AG04449 (cell line): ENCODE measurements around the gene AIRE.

Experiments
- CTCF ChIA-PET: fragments of 350-600 bp; formaldehyde crosslinking; extraction: SDS; loops from one replicate; lab custom pipeline; 2021; ENCODE audit warnings: antibody characterized with exemption; lab: Yijun Ruan, JAX
- POLR2A ChIA-PET: fragments of 400-600, 350-600 bp; formaldehyde crosslinking; extraction: SDS; loops from one replicate; lab custom pipeline; 2020; ENCODE audit warnings: antibody characterized with exemption, inconsistent platforms; lab: Yijun Ruan, JAX
- DNase-seq: peaks from one replicate; pipeline ENCODE4 v3.0.0-alpha.2; 2010; ENCODE audit warnings: low read depth, low spot score
- H3K4me3 ChIP-seq: 2 replicates; pipeline ENCODE4 v1.5.1; 2011; ENCODE audit warnings: low read depth, mild to moderate bottlenecking, control low read depth, low read length
- TF ChIP-seq, protein P1 (sequence below): IDR thresholded peaks from one replicate; pipeline ENCODE4 v1.5.1; 2011; ENCODE audit warnings: mild to moderate bottlenecking, moderate library complexity, low read length, control low read depth, inconsistent platforms; ENCODE audit not compliant: insufficient read depth; ENCODE audit errors: missing control alignments

AIRE gene

DNA sequence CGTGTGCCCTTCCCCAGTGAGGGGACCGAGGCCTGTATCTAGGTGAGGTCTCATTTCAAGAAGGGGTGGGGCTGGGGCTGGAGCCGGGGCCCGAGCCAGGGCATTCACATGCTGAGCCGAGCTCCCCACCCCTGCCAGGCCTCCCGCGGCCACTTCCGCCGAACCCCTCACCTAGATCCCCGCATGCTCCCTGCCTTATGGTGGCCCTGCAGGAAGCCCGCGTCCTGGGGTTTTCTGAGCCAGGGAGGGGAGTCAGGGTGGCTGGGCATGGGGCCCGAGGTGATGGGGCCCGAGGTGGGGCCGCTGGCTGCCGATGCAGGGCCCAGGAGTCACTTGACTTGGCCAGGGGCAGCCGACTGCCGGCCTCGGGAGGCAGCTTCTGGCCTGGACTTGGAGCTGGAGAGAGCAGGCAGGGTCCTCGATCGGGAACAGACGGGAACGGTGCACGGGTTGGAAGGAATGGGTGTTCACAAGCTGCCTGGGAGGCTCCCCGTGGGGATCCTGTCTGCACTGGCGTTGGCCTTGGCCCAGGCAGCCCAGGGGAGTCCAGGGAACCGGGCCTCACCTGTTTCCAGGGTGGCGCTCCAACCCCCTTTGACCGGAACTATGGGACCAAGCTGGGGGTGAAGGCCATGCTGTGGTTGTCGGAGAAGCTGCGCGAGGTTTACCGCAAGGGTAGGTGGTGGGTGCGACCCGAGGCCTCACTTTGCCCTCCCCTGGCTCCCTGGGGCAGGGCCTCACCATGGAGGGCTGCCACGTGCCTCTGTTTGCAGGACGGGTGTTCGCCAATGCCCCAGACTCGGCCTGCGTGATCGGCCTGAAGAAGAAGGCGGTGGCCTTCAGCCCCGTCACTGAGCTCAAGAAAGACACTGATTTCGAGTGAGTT lies 40.0 kb downstream of the AIRE start:
- ChIA-PET POLR2A (interaction anchor here (0.7 kb wide), 1 partner anchor 10 kb away, joined by 4 read pairs; no protein-coding TSS in a partner anchor), CTCF (interaction anchor here (1.5 kb wide), 1 partner anchor 12 kb away, joined by 5 read pairs; no protein-coding TSS in a partner anchor)
- no peak overlapping the region for H3K4me3 ChIP-seq
- TF ChIP-seq, protein P1, sequence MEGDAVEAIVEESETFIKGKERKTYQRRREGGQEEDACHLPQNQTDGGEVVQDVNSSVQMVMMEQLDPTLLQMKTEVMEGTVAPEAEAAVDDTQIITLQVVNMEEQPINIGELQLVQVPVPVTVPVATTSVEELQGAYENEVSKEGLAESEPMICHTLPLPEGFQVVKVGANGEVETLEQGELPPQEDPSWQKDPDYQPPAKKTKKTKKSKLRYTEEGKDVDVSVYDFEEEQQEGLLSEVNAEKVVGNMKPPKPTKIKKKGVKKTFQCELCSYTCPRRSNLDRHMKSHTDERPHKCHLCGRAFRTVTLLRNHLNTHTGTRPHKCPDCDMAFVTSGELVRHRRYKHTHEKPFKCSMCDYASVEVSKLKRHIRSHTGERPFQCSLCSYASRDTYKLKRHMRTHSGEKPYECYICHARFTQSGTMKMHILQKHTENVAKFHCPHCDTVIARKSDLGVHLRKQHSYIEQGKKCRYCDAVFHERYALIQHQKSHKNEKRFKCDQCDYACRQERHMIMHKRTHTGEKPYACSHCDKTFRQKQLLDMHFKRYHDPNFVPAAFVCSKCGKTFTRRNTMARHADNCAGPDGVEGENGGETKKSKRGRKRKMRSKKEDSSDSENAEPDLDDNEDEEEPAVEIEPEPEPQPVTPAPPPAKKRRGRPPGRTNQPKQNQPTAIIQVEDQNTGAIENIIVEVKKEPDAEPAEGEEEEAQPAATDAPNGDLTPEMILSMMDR: no peak
- no peak for DNase-seq

DNA sequence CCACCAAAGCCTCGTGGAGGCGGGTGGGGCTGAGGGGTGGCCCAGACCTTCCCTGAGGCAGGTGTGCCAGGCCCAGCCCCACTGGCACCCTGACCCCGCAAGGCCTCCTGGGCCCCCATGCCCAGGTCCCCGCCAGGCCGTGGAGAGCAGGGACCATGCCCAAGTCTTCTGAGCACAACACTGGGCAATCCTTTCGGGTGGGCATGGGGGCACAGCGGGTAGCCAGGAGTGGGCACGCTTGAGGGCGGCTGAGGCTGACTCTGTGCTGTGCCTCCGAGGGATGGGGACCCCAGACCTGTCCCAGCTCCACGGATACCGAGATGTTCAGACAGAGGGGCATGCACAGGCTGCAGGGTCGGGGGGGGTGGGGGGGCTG lies 40.6 kb downstream of the AIRE start:
- H3K4me3 ChIP-seq: no peak overlapping the region
- CTCF ChIA-PET: interaction anchor here (1.5 kb wide), 1 partner anchor 11 kb away, joined by 5 read pairs; no protein-coding TSS in a partner anchor
- POLR2A ChIA-PET: interaction anchor here (0.7 kb wide), 1 partner anchor 11 kb away, joined by 4 read pairs; no protein-coding TSS in a partner anchor
- no peak for DNase-seq
- TF ChIP-seq, protein P1: no peak

DNA sequence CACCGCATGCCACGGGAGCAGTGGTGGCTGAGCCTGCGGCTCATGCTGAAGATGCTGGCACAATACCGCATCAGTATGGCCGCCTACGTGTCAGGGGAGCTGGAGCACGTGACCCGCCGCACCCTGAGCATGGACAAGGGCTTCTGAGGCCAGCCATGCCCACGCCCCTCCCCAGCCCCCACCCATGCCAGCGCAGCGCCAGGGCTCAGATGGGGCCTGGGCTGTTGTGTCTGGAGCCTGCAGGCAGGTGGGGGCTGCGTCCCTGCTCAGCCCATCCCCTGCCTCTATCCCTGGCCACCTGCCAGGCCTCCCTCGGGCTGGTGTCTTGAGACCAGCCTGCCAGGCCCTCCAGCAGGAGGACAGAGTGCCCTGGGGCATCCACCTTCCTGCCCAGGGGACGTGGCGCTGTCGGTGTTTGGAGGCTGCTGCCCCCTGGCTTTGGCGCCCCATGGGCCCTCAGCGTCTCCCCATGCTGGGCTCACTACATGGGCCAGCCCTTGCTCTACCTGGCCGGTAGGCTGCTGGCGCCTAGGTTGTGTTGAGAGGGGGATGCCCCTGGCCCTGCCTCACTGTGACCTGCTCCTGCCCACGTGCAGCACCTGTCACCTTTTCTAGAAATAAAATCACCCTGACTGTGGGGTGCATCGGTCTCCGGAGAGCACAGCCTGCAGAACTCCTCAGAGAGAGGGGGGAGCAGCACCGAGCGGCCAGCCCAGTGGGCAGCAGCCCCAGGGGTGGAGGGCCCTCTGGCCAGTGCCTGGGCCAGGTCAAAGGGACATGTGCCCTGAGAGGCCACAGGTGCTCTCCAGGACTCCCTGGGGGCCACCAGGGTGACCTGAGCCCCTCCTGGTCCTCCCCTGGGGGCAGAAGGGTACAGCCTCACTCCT lies 41.3 kb downstream of the AIRE start:
- no peak for DNase-seq
- CTCF ChIA-PET: no interaction called here

DNA sequence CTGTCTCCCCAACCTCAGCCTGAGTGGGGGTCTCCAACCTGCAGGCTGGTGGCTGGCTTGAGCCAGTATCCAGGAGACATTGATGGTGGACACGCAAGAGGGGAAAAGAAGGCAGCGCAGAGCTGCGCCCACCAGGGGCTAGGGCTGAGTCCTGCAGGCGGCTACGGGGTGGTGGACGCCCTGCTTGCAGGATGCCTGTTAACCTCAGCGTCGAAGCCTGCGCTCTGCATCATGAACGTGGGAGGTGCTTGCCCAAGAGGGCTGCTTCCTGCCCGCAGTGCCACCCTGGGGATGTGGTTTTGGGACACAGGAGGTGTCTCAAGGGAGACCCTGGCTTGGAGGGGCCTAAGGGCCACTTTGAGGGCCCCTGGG lies 41.9 kb downstream of the AIRE start:
- TF ChIP-seq, protein P1: no peak
- H3K4me3 ChIP-seq: no peak overlapping the region
- ChIA-PET POLR2A (no interaction called here), CTCF (interaction anchor here (0.8 kb wide), 1 partner anchor 12 kb away, joined by 3 read pairs; no protein-coding TSS in a partner anchor)
- no peak for DNase-seq

More for the DNA sequence above, 41.3 kb downstream of the AIRE start:
- no peak overlapping the region for H3K4me3 ChIP-seq
- POLR2A ChIA-PET: no interaction called here
- TF ChIP-seq, protein P1: no peak

DNA sequence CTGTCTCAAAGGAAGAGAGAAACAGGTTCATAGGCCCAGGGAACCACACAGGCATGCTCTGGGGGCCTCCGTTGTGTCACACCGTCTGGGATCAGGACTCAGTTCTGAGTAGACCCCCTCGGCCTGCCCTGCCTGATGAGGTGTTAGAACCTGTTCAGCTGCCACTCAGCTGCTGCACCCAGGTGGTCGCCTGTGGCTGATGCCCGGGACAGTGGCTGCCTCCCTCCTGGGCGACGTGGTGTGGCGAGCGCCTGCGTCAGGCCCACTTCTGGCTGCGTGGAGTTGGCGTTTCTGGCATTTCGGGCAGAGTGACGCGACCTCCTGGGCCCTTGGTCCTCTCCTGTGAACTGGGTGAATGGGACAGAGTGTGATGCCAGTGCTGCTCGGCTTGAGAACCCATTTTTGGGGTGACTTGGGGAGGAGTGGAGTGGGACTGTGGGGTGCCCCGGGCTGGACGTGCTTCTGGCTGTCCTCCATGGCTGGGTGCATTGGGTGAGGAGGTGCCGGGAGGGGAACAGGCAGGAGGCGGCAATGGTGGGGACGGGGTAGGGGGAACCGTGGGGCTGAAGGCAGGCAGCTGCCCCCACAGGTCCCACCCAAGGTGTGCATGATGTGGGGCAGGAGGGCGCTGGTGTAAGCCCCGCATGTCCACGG lies 42.7 kb downstream of the AIRE start:
- ChIA-PET CTCF (interaction anchor here (0.7 to 1.0 kb wide), 3 partner anchors 9 to 23 kb away, joined by 3 to 4 read pairs (median 3); no protein-coding TSS in a partner anchor), POLR2A (interaction anchor here (1.6 kb wide), 1 partner anchor 10 kb away, joined by 3 read pairs; no protein-coding TSS in a partner anchor)
- TF ChIP-seq, protein P1: no peak
- no peak overlapping the region for H3K4me3 ChIP-seq
- DNase-seq: no peak
